Mesothelial cell of epicardium (in vitro differentiated cells): ENCODE results near the gene ANLN. TPM values are rescaled to one million over a fixed set of nuclear protein-coding genes. Genes with fewer than 3 reads are reported as not detected.

Source experiments
- DNase-seq, 2 experiments: peaks; one replicate each; pipeline ENCODE4 v3.0.0; 2021; ENCODE audit warnings: low spot score in 2 of 2; ENCODE audit not compliant: unreplicated experiment in 2 of 2
- H3K27ac Mint-ChIP-seq: 2 replicates; pipeline ENCODE4 v1.8.0; 2021; ENCODE audit warnings: mixed read lengths
- H3K27me3 Mint-ChIP-seq: 2 replicates; pipeline ENCODE4 v1.8.0; 2021; ENCODE audit warnings: low read depth, mixed read lengths
- H3K36me3 Mint-ChIP-seq: 2 replicates; pipeline ENCODE4 v1.8.0; 2021; ENCODE audit warnings: mixed read lengths
- H3K4me1 Mint-ChIP-seq: 2 replicates; pipeline ENCODE4 v1.8.0; 2021; ENCODE audit warnings: mixed read lengths
- H3K4me3 Mint-ChIP-seq: 2 replicates; pipeline ENCODE4 v1.8.0; 2021; ENCODE audit warnings: mild to moderate bottlenecking, moderate library complexity, mixed read lengths
- H3K9me3 Mint-ChIP-seq: 2 replicates; pipeline ENCODE4 v1.8.0; 2021; ENCODE audit warnings: mixed read lengths
- total RNA-seq: library from RNA; stranded (reverse); gene quantifications from 3 replicates; pipeline ENCODE4 v1.2.1, GENCODE V29; 2021
- TF ChIP-seq, protein P1 (sequence below): fragments of 200-600 bp; sonication (generic); IDR thresholded peaks from one replicate; pipeline ENCODE4 v1.5.0; 2021; ENCODE audit warnings: antibody characterized with exemption; ENCODE audit not compliant: unreplicated experiment

ANLN gene
- total RNA-seq, 1 donor from 2014 or later: 31.2 TPM

GRCh38 chr7:36348771-36349170, 40.9 kb upstream of the ANLN start:
- TF ChIP-seq, protein P1, sequence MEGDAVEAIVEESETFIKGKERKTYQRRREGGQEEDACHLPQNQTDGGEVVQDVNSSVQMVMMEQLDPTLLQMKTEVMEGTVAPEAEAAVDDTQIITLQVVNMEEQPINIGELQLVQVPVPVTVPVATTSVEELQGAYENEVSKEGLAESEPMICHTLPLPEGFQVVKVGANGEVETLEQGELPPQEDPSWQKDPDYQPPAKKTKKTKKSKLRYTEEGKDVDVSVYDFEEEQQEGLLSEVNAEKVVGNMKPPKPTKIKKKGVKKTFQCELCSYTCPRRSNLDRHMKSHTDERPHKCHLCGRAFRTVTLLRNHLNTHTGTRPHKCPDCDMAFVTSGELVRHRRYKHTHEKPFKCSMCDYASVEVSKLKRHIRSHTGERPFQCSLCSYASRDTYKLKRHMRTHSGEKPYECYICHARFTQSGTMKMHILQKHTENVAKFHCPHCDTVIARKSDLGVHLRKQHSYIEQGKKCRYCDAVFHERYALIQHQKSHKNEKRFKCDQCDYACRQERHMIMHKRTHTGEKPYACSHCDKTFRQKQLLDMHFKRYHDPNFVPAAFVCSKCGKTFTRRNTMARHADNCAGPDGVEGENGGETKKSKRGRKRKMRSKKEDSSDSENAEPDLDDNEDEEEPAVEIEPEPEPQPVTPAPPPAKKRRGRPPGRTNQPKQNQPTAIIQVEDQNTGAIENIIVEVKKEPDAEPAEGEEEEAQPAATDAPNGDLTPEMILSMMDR: no peak
- peaks cover 6% of the 10 kb centered on the region for H3K9me3 Mint-ChIP-seq
- no peak overlapping the region for H3K4me3 Mint-ChIP-seq
- H3K36me3 Mint-ChIP-seq: peaks cover 4% of the 10 kb centered on the region
- no peaks in the 10 kb centered on the region for H3K27me3 Mint-ChIP-seq
- DNase-seq: no peak
- peaks cover 19% of the 10 kb centered on the region for H3K4me1 Mint-ChIP-seq
- peak overlapping the region; percentile 5 for H3K27ac Mint-ChIP-seq

DNA sequence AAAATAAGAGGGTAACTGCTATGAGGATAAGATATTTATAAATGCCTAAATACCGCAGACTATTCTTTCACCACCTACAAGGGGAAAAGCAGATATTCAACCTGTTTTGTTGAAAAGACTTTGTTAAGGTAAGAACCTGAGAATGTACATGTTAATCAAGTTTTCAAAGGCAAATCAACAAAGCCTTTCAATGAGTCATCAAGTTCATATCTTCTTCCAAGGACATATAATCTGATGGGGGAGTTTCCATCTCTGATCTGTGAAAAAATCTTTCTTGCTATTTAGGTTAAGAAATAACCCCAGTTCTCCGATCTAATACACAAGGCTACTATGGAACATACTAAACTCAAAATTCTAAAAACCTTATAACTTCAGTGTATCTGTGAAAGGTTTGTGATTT, 40.0 kb upstream of the ANLN start:
- TF ChIP-seq, protein P1: no peak
- Mint-ChIP-seq H3K4me3 (no peak overlapping the region), H3K4me1 (peaks cover 19% of the 10 kb centered on the region), H3K36me3 (peaks cover 4% of the 10 kb centered on the region), H3K9me3 (peaks cover 6% of the 10 kb centered on the region), H3K27me3 (no peaks in the 10 kb centered on the region), H3K27ac (no peak overlapping the region)
- DNase-seq: no peak

DNA sequence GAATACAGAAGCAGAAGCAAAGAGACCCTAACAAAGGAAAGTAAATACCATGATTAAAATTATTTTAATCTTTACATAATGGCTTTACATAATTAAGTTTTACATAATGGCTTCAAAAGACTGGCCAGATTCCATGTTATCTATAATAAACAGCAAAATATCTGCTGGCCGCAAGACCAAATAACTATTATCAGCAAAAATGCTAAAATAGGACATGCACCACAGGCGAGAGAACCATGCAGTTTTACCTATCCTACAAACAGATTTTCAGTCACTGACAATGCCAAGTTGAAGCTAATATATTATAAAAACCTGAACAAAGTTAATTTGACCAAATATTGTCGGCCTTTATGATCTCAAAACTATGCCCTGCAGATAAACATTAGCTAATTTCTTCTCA, 34.2 kb upstream of the ANLN start:
- H3K36me3 Mint-ChIP-seq: no peaks in the 10 kb centered on the region
- peaks cover 4% of the 10 kb centered on the region for H3K27me3 Mint-ChIP-seq
- DNase-seq: no peak
- TF ChIP-seq, protein P1: no peak
- H3K4me1 Mint-ChIP-seq: peaks cover 10% of the 10 kb centered on the region
- H3K9me3 Mint-ChIP-seq: no peaks in the 10 kb centered on the region
- no peak overlapping the region for H3K4me3 Mint-ChIP-seq
- no peak overlapping the region for H3K27ac Mint-ChIP-seq

GRCh38 chr7:36357054-36357453, 32.6 kb upstream of the ANLN start:
- H3K4me3 Mint-ChIP-seq: no peak overlapping the region
- no peaks in the 10 kb centered on the region for H3K36me3 Mint-ChIP-seq
- H3K9me3 Mint-ChIP-seq: no peaks in the 10 kb centered on the region
- no peak for DNase-seq
- H3K4me1 Mint-ChIP-seq: peaks cover 10% of the 10 kb centered on the region
- peaks cover 6% of the 10 kb centered on the region for H3K27me3 Mint-ChIP-seq
- no peak overlapping the region for H3K27ac Mint-ChIP-seq
- TF ChIP-seq, protein P1: no peak

DNA sequence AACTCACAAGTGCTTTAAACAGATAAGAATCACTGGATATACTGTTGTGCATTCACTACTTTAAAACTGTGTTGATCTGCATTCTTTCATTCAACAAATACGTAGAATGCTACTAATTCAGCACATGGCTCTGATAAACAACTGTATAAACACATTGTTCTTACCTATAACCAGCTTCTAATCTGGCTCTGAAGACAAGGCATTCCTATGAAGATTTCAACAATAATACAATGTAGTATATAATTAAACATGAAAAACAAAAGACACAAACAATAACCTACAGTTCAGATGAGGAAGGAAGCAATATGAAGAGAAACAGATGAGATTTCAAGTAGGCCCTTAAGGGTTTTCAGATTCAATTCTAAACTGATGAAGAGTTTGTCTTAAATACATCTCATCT, 31.1 kb upstream of the ANLN start:
- Mint-ChIP-seq H3K27me3 (peaks cover 6% of the 10 kb centered on the region), H3K4me3 (no peak overlapping the region), H3K4me1 (peaks cover 10% of the 10 kb centered on the region), H3K9me3 (no peaks in the 10 kb centered on the region), H3K36me3 (no peaks in the 10 kb centered on the region), H3K27ac (no peak overlapping the region)
- DNase-seq: no peak
- TF ChIP-seq, protein P1: no peak

DNA sequence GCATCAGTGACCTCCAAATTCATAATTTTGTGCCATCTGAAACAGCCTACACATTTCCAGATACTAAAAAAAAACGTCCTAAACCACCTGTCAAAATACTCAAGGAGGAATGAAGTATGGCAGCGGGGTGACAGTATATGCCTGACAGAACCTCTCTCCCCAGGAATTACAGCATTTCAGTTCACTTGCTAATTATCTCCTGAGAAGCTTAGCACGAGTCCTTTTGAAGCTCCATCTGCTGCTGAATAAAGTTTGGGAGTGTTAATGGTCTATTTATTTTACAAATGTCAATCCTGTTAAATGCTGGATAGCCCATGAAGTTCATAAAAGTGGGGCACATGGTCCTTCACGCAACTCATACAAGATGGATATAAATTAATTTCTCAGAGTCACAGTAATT, 29.4 kb upstream of the ANLN start:
- H3K36me3 Mint-ChIP-seq: no peaks in the 10 kb centered on the region
- no peak for DNase-seq
- H3K4me1 Mint-ChIP-seq: peaks cover 10% of the 10 kb centered on the region
- H3K27ac Mint-ChIP-seq: no peak overlapping the region
- peaks cover 11% of the 10 kb centered on the region for H3K27me3 Mint-ChIP-seq
- H3K9me3 Mint-ChIP-seq: no peaks in the 10 kb centered on the region
- TF ChIP-seq, protein P1: no peak
- H3K4me3 Mint-ChIP-seq: no peak overlapping the region
